Measurements from ENCODE around the gene WASHC3.
A peak's percentile ranks its signal among the peaks of the same experiment; 100 is the strongest.

The WASHC3 gene

GRCh38 chr12:102106905-102107304 lies 45.1 kb upstream of the WASHC3 start:
- Histone ChIP-seq H3K9me3 (ENCODE audit: insufficient read depth, low read length, severe bottlenecking) (peaks cover 19% of the 10 kb centered on the region), H3K27ac (ENCODE audit: low read length) (no peak overlapping the region), H3K4me3 (ENCODE audit: low read depth in 1 of 2, low read length in 2 of 2) (no peak overlapping the region), H3K9ac (ENCODE audit: low read depth, low read length) (no peak overlapping the region), H3K36me3 (ENCODE audit: insufficient read depth, low read length) (peaks cover 76% of the 10 kb centered on the region), H3K4me2 (ENCODE audit: insufficient read depth, low read length) (no peak overlapping the region), H3K27me3 (ENCODE audit: insufficient read depth, low read length, poor library complexity) (no peaks in the 10 kb centered on the region), H3K4me1 (ENCODE audit: insufficient read depth, low read length) (no peaks in the 10 kb centered on the region), H2AFZ (ENCODE audit: low read depth, low read length) (no peak overlapping the region), H4K20me1 (ENCODE audit: insufficient read depth, low read length) (no peaks in the 10 kb centered on the region), H3K79me2 (ENCODE audit: insufficient read depth, low read length) (peaks cover 5% of the 10 kb centered on the region; the same call in 1 of the 2 replicates)
- DNase-seq (no peak), ATAC-seq (ENCODE audit: insufficient read depth, low read depth) (no peak)
- TF ChIP-seq CTCF (IDR thresholded peaks at IDR 0.05; ENCODE audit: borderline replicate concordance, extremely low read depth, low read length, poor library complexity, severe bottlenecking) (no peak), EZH2 (IDR thresholded peaks at IDR 0.05; ENCODE audit: borderline replicate concordance, low read depth, low read length, severe bottlenecking) (no peak)

GRCh38 chr12:102096855-102097254 lies 35.1 kb upstream of the WASHC3 start:
- Histone ChIP-seq H3K27ac (ENCODE audit: low read length) (no peak overlapping the region), H3K9me3 (ENCODE audit: insufficient read depth, low read length, severe bottlenecking) (no peaks in the 10 kb centered on the region), H3K27me3 (ENCODE audit: insufficient read depth, low read length, poor library complexity) (no peaks in the 10 kb centered on the region), H3K4me3 (ENCODE audit: low read depth in 1 of 2, low read length in 2 of 2) (no peak overlapping the region), H4K20me1 (ENCODE audit: insufficient read depth, low read length) (no peaks in the 10 kb centered on the region), H2AFZ (ENCODE audit: low read depth, low read length) (no peak overlapping the region), H3K4me1 (ENCODE audit: insufficient read depth, low read length) (no peaks in the 10 kb centered on the region), H3K9ac (ENCODE audit: low read depth, low read length) (no peak overlapping the region), H3K36me3 (ENCODE audit: insufficient read depth, low read length) (peaks cover 53% of the 10 kb centered on the region), H3K4me2 (ENCODE audit: insufficient read depth, low read length) (no peak overlapping the region), H3K79me2 (ENCODE audit: insufficient read depth, low read length) (no peaks in the 10 kb centered on the region; the same call in 1 of the 2 replicates)
- no peak for DNase-seq
- TF ChIP-seq CTCF (IDR thresholded peaks at IDR 0.05; ENCODE audit: borderline replicate concordance, extremely low read depth, low read length, poor library complexity, severe bottlenecking) (no peak), EZH2 (IDR thresholded peaks at IDR 0.05; ENCODE audit: borderline replicate concordance, low read depth, low read length, severe bottlenecking) (no peak)
- ATAC-seq (ENCODE audit: insufficient read depth, low read depth), result no peak

GRCh38 chr12:102095677-102096263 lies 34.0 kb upstream of the WASHC3 start:
- Histone ChIP-seq H3K27ac (ENCODE audit: low read length) (no peak overlapping the region), H3K4me3 (ENCODE audit: low read depth in 1 of 2, low read length in 2 of 2) (no peak overlapping the region), H4K20me1 (ENCODE audit: insufficient read depth, low read length) (no peaks in the 10 kb centered on the region), H3K79me2 (ENCODE audit: insufficient read depth, low read length) (no peaks in the 10 kb centered on the region; the same call in 1 of the 2 replicates), H3K9me3 (ENCODE audit: insufficient read depth, low read length, severe bottlenecking) (no peaks in the 10 kb centered on the region), H3K4me2 (ENCODE audit: insufficient read depth, low read length) (no peak overlapping the region), H3K36me3 (ENCODE audit: insufficient read depth, low read length) (peaks cover 56% of the 10 kb centered on the region), H3K9ac (ENCODE audit: low read depth, low read length) (no peak overlapping the region), H3K4me1 (ENCODE audit: insufficient read depth, low read length) (no peaks in the 10 kb centered on the region), H3K27me3 (ENCODE audit: insufficient read depth, low read length, poor library complexity) (no peaks in the 10 kb centered on the region), H2AFZ (ENCODE audit: low read depth, low read length) (no peak overlapping the region)
- DNase-seq (no peak), ATAC-seq (ENCODE audit: insufficient read depth, low read depth) (peak; percentile 86)
- TF ChIP-seq EZH2 (IDR thresholded peaks at IDR 0.05; ENCODE audit: borderline replicate concordance, low read depth, low read length, severe bottlenecking) (no peak), CTCF (IDR thresholded peaks at IDR 0.05; ENCODE audit: borderline replicate concordance, extremely low read depth, low read length, poor library complexity, severe bottlenecking) (peak; percentile 70)

Data from DND-41 (cell line).